Stimulated activated CD8-positive, alpha-beta memory T cell treated with anti-CD3 and anti-CD28 coated beads, Interleukin-2, amount 100 ng/mL, for 1 hour (primary cell): Measurements from ENCODE around the gene ATP1A4.
"Not testable (repeated sequence)": the region's sequence is repeated elsewhere in the genome, so short reads cannot be mapped to it uniquely, and the experiment has no call there.

Source experiments
- DNase-seq, 2 donors: peaks; one replicate each; pipeline ENCODE4 v3.0.0-alpha.2; 2020; ENCODE audit warnings: low read depth in 2 of 2

ATP1A4 gene

GRCh38 chr1:160123726-160124125, 27.7 kb upstream of the ATP1A4 start:
- no peak for DNase-seq

DNA sequence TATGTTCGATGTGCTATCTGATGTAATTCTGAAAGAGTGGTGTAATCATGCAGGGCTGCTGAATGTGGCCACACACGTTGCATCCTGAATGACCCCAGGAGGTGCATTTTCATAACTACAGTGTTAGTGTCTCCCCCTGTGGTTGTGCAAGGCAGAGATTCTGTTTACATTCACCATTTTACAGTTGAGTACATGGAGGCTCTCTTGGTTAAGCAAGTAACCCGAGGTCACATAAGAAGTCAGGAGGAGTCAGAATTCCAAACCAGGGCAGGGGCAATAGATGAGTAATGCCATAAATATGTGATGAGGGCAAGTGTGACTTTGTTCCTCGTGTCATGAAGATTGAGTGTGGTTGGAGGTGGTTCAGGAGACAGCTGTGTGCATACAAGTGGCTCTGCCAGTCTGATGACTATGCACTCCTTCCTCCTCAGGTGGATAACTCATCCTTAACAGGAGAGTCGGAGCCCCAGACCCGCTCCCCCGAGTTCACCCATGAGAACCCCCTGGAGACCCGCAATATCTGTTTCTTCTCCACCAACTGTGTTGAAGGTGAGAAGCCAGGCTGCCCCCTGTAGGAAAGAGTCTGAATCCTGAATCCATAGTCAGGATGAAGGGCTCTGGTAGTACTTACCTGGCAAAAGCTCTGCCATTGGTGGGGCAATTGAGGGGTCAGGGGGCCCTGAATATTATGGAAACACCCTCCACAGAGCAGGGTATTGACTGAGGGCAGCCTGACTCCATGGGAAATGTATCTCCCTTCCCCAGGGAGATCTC, 26.5 kb upstream of the ATP1A4 start:
- no peak for DNase-seq

DNA sequence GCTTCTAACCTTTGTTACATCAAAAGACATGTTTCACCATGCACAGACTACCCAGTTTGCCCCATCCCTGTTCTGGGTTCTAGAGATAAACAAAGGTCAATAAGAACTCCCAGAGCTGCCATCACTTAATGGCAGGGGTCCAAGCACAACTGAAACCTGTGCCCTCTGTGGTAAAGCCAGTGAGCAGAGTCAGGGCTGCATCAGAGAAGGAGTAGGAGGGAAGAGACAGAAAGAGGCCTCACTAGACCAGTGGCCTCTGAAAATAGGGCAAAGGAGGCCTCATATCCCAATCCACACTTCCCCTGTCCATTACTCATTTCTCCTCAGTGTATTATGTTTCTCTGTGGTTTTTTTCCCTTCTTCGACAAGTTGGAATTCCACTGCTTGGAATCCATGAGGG, 25.7 kb upstream of the ATP1A4 start:
- DNase-seq: no peak

DNA sequence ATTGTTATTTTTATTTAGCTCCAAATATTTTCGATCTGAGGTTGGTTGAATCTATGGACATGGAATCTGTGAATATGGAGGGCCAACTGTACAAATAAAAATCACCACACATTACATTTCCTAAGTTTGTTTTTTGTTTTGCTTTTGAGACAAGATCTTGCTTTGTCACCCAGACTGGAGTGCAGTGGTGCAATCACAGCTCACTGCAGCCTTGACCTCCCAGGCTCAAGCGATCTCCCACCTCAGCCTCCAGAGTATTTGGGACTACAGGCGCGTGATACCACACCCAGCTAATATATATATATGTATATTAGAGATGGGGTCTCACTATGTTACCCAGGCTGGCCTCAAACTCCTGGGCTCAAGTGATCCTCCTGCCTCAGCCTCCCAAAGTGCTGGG, 25.1 kb upstream of the ATP1A4 start:
- not testable (repeated sequence) for DNase-seq

DNA sequence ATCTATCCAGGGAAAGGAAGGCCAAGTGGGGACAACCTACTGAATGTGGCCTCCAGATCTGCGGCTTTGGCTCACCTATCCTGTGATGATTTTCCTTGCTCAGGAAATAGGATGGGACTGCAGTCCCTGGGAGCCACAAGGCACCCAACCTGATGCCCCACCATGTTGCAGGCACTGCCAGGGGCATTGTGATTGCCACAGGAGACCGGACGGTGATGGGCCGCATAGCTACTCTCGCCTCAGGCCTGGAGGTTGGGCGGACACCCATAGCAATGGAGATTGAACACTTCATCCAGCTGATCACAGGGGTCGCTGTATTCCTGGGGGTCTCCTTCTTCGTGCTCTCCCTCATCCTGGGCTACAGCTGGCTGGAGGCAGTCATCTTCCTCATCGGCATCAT, 24.0 kb upstream of the ATP1A4 start:
- no peak for DNase-seq

- no peak for DNase-seq
Observed at GRCh38 chr1:160127865-160128523, 23.4 kb upstream of the ATP1A4 start.

DNA sequence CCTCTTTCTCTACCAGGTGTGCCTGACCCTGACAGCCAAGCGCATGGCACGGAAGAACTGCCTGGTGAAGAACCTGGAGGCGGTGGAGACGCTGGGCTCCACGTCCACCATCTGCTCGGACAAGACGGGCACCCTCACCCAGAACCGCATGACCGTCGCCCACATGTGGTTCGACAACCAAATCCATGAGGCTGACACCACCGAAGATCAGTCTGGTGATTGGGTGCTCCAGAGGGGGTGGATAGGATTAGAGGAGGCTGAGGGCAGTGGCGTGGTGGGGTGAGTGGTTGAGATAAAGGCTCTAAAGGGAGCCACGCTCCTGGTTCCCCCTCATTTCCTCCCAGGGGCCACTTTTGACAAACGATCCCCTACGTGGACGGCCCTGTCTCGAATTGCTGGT, 22.8 kb upstream of the ATP1A4 start:
- DNase-seq: no peak

GRCh38 chr1:160129046-160129445, 22.4 kb upstream of the ATP1A4 start:
- DNase-seq: no peak

GRCh38 chr1:160129558-160129957, 21.8 kb upstream of the ATP1A4 start:
- DNase-seq: no peak

DNA sequence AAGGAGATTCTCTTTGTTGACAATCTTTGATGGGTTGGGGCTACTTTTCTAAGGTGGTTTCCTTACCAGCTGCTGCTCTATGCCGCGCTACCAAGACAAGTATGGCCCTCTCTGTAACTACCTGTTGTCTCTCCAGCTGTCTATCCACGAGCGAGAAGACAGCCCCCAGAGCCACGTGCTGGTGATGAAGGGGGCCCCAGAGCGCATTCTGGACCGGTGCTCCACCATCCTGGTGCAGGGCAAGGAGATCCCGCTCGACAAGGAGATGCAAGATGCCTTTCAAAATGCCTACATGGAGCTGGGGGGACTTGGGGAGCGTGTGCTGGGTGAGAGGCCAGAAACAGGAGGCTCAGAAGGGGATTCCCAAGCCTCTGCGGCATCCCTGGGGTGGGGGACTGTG, 21.4 kb upstream of the ATP1A4 start:
- DNase-seq: no peak

GRCh38 chr1:160130486-160130885, 20.9 kb upstream of the ATP1A4 start:
- DNase-seq: no peak

DNA sequence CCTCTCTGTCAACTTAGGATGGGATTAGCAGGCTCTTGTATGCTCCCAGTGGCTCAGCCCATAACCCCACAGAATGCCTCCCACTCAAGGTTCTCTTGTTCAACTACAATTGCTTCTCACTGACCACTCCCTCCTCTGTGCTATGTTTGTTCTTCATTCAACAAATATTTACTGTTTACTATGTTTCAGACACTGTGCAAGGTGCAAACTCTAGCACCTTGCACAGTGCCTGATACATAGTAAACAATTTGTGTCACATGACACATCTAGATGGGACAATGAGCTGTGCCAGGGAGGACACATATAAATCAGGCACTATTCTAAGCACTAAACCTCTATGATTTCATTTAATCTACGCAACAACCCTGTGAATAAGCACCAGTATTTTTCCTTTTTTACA, 20.5 kb upstream of the ATP1A4 start:
- DNase-seq: no peak

- DNase-seq: no peak
Observed at GRCh38 chr1:160131803-160132565, 19.4 kb upstream of the ATP1A4 start.

- no peak for DNase-seq
Observed at GRCh38 chr1:160133990-160134770, 17.2 kb upstream of the ATP1A4 start.

- DNase-seq: no peak
Observed at GRCh38 chr1:160134791-160135572, 16.4 kb upstream of the ATP1A4 start.

GRCh38 chr1:160136121-160136925, 15.1 kb upstream of the ATP1A4 start:
- DNase-seq: no peak

- DNase-seq: no peak
Observed at GRCh38 chr1:160136926-160137200, 14.5 kb upstream of the ATP1A4 start.

DNA sequence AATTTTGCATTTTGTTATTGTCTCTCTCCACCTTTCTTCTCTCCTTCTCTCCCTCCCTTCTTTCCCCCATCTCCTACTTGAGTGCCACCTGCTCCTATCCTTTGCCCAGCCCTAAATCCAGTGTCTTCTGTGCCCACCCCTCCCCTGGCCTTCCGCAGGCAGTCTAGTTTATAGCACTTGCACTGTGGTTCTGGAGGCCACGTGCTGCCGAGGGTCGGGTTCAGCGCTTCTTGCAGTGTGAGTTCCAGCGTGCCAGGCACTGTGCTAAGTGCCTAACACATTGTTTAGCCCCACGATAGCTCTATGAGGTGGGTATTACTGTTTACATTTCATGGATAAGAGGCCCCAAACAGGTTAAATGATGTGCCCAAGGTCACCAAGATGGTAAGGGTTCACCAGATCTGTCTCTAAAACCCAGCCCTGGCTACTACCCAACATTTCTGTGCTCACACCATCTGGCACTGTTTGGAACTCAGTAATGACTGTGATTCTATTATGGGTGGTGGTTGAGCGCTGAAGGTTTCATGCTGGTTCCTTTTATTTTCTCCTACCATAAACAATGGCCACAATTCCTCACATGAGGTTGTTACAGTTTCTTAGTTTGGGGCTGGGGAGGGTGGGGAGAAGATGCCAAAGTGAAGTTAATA, 14.1 kb upstream of the ATP1A4 start:
- no peak for DNase-seq

- DNase-seq: no peak
Observed at GRCh38 chr1:160139840-160140239, 11.6 kb upstream of the ATP1A4 start.

DNA sequence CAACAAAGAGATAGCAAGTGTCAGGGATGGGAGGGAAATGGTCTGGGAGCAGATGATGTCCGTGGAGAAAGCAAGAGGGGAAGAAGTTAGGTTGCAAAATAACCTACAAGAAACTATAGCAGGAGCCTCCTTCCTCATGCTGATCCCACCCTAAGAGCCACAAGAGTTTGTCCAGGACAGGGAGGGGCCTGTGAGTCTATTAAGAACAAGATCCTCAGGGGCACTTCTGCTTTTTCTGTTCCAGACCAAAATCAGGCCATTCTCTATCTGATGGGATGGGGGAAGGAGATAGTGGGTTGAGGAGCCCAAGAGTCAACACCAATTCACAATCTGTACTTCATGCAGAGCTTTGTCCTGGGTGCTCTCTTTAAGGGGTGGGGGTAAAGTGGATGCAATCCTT, 7.7 kb upstream of the ATP1A4 start:
- DNase-seq: no peak
